ENCODE results near the gene SLC38A3.
"Not testable (repeated sequence)": the region's sequence is repeated elsewhere in the genome, so short reads cannot be mapped to it uniquely, and the experiment has no call there.

GRCh38 chr3:50211368-50211717 lies 6.3 kb downstream of the SLC38A3 start:
- TF ChIP-seq, protein P1, sequence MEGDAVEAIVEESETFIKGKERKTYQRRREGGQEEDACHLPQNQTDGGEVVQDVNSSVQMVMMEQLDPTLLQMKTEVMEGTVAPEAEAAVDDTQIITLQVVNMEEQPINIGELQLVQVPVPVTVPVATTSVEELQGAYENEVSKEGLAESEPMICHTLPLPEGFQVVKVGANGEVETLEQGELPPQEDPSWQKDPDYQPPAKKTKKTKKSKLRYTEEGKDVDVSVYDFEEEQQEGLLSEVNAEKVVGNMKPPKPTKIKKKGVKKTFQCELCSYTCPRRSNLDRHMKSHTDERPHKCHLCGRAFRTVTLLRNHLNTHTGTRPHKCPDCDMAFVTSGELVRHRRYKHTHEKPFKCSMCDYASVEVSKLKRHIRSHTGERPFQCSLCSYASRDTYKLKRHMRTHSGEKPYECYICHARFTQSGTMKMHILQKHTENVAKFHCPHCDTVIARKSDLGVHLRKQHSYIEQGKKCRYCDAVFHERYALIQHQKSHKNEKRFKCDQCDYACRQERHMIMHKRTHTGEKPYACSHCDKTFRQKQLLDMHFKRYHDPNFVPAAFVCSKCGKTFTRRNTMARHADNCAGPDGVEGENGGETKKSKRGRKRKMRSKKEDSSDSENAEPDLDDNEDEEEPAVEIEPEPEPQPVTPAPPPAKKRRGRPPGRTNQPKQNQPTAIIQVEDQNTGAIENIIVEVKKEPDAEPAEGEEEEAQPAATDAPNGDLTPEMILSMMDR (IDR thresholded peaks at IDR 0.05) = not testable (repeated sequence)
- TF ChIP-seq SIN3A (IDR thresholded peaks at IDR 0.05; ENCODE audit: borderline replicate concordance, insufficient read depth, low read depth, low read length) = not testable (repeated sequence)
- TF ChIP-seq, protein P2, sequence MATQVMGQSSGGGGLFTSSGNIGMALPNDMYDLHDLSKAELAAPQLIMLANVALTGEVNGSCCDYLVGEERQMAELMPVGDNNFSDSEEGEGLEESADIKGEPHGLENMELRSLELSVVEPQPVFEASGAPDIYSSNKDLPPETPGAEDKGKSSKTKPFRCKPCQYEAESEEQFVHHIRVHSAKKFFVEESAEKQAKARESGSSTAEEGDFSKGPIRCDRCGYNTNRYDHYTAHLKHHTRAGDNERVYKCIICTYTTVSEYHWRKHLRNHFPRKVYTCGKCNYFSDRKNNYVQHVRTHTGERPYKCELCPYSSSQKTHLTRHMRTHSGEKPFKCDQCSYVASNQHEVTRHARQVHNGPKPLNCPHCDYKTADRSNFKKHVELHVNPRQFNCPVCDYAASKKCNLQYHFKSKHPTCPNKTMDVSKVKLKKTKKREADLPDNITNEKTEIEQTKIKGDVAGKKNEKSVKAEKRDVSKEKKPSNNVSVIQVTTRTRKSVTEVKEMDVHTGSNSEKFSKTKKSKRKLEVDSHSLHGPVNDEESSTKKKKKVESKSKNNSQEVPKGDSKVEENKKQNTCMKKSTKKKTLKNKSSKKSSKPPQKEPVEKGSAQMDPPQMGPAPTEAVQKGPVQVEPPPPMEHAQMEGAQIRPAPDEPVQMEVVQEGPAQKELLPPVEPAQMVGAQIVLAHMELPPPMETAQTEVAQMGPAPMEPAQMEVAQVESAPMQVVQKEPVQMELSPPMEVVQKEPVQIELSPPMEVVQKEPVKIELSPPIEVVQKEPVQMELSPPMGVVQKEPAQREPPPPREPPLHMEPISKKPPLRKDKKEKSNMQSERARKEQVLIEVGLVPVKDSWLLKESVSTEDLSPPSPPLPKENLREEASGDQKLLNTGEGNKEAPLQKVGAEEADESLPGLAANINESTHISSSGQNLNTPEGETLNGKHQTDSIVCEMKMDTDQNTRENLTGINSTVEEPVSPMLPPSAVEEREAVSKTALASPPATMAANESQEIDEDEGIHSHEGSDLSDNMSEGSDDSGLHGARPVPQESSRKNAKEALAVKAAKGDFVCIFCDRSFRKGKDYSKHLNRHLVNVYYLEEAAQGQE (IDR thresholded peaks at IDR 0.05; ENCODE audit: insufficient read depth in 1 of 2, low read depth in 2 of 2, low read length in 1 of 2) = not testable (repeated sequence)

Data from Panc1 (cell line).